H1 (cell line): ENCODE measurements around the gene POLE. TPM values are rescaled to one million over a fixed set of nuclear protein-coding genes. Genes with fewer than 3 reads are reported as not detected.
A peak's percentile ranks its signal among the peaks of the same experiment; 100 is the strongest.

ENCODE experiments used
- CTCF ChIA-PET: fragments of 300-600 bp; sonication (Branson Sonifier 250); formaldehyde crosslinking; loops from one replicate; lab custom pipeline; 2021; ENCODE audit not compliant: partially characterized antibody; lab: Charles Lee
- POLR2A ChIA-PET: fragments of 300-600 bp; sonication (Branson Sonifier 250); formaldehyde crosslinking; loops from one replicate; lab custom pipeline; 2021; ENCODE audit warnings: inconsistent platforms; ENCODE audit not compliant: partially characterized antibody; lab: Charles Lee
- DNase-seq, 2 experiments: peaks; one replicate each; pipeline versions ENCODE4 v3.0.0 to v3.0.0-alpha.2; 2010 to 2022; ENCODE audit warnings: low spot score in 2 of 2, low read depth in 1 of 2, mixed read lengths in 1 of 2
- FAIRE-seq: peaks from 2 replicates; lab custom pipeline; 2011; peaks lifted over from hg19 to GRCh38; lab: Jason Lieb, UNC
- H2AFZ ChIP-seq: 2 replicates; pipeline ENCODE4 v1.8.1; 2012; ENCODE audit warnings: low read length, inconsistent platforms
- H2AK5ac ChIP-seq: 2 replicates; pipeline ENCODE4 v1.6.1; 2013; ENCODE audit warnings: low read depth, low read length
- H2BK120ac ChIP-seq: replicated peaks from 2 replicates; pipeline ENCODE3; 2013; ENCODE audit warnings: low read depth, low read length, inconsistent platforms
- H2BK12ac ChIP-seq: 2 replicates; pipeline ENCODE4 v1.6.1; 2013; ENCODE audit warnings: low read depth, low read length
- H2BK15ac ChIP-seq: 2 replicates; pipeline ENCODE4 v1.6.1; 2013; ENCODE audit warnings: low read length
- H2BK20ac ChIP-seq: 2 replicates; pipeline ENCODE4 v1.6.1; 2013; ENCODE audit warnings: low read length
- H2BK5ac ChIP-seq: 2 replicates; pipeline ENCODE4 v1.6.1; 2013; ENCODE audit warnings: low read depth, low read length
- H3K14ac ChIP-seq: 2 replicates; pipeline ENCODE4 v1.6.1; 2013; ENCODE audit warnings: inconsistent platforms; ENCODE audit not compliant: insufficient read length
- H3K18ac ChIP-seq: 2 replicates; pipeline ENCODE4 v1.6.1; 2013; ENCODE audit warnings: low read length; ENCODE audit errors: extremely low read depth
- H3K23ac ChIP-seq: 2 replicates; pipeline ENCODE4 v1.6.1; 2013; ENCODE audit warnings: inconsistent platforms; ENCODE audit not compliant: insufficient read length
- H3K23me2 ChIP-seq: 2 replicates; pipeline ENCODE4 v1.6.1; 2013; ENCODE audit warnings: low read depth, low read length
- H3K27ac ChIP-seq: 2 replicates; pipeline ENCODE4 v1.6.1; 2011; ENCODE audit warnings: low read depth, low read length, inconsistent platforms
- H3K27me3 ChIP-seq, 4 experiments: replicated peaks in 1 of 4; 1 replicate in 1 of 4; 2 replicates in 3 of 4; pipeline versions ENCODE4 v1.6.1 to v1.8.1; 2011 to 2013; ENCODE audit warnings: low read length in 3 of 4, mild to moderate bottlenecking in 3 of 4, inconsistent platforms in 2 of 4, mixed read lengths in 2 of 4, moderate library complexity in 1 of 4; ENCODE audit not compliant: control insufficient read depth in 3 of 4, insufficient read depth in 3 of 4; ENCODE audit errors: extremely low read depth in 1 of 4
- H3K36me3 ChIP-seq, 4 experiments: 2 replicates each; pipeline versions ENCODE4 v1.6.1 to v1.8.1; 2011 to 2013; ENCODE audit warnings: mild to moderate bottlenecking in 4 of 4, low read length in 3 of 4, moderate library complexity in 2 of 4, control low read depth in 1 of 4, inconsistent platforms in 1 of 4; ENCODE audit not compliant: insufficient read depth in 4 of 4, control insufficient read depth in 2 of 4
- H3K4ac ChIP-seq: replicated peaks from 2 replicates; pipeline ENCODE3; 2013; ENCODE audit warnings: low read length, low read depth, mixed read lengths, inconsistent platforms; ENCODE audit not compliant: insufficient read length
- H3K4me1 ChIP-seq, 4 experiments: replicated peaks in 1 of 4; 1 replicate in 1 of 4; 2 replicates in 3 of 4; pipeline versions ENCODE4 v1.6.1 to v1.8.1; 2011 to 2013; ENCODE audit warnings: low read length in 3 of 4, inconsistent platforms in 2 of 4, mixed read lengths in 1 of 4; ENCODE audit not compliant: insufficient read depth in 4 of 4, control insufficient read depth in 3 of 4
- H3K4me2 ChIP-seq, 2 experiments: 2 replicates each; pipeline versions ENCODE4 v1.6.1 to v1.8.1; 2011 to 2013; ENCODE audit warnings: low read depth in 2 of 2, low read length in 2 of 2, control low read depth in 1 of 2, inconsistent platforms in 1 of 2, mild to moderate bottlenecking in 1 of 2; ENCODE audit not compliant: insufficient read depth in 1 of 2
- H3K4me3 ChIP-seq, 4 experiments: fragments of 200-600, 300-600 bp in 1 of 4; sonication (generic), shearing (Covaris generic), sonication (Bioruptor Twin) in 1 of 4; 2 replicates each; pipeline versions ENCODE4 v1.5.1 to v1.8.1; 2011 to 2016; ENCODE audit warnings: low read length in 4 of 4, low read depth in 3 of 4, control low read depth in 2 of 4, inconsistent platforms in 2 of 4, mild to moderate bottlenecking in 2 of 4, mixed read lengths in 1 of 4, moderate library complexity in 1 of 4; ENCODE audit not compliant: insufficient read depth in 2 of 4; ENCODE audit errors: extremely low read depth in 1 of 4
- H3K56ac ChIP-seq: replicated peaks from 2 replicates; pipeline ENCODE3; 2013; ENCODE audit warnings: low read depth, mild to moderate bottlenecking, mixed read lengths, low read length, inconsistent platforms; ENCODE audit not compliant: insufficient read length
- H3K79me1 ChIP-seq: 2 replicates; pipeline ENCODE4 v1.6.1; 2013; ENCODE audit warnings: low read depth, low read length, control low read depth
- H3K79me2 ChIP-seq, 2 experiments: 2 replicates each; pipeline versions ENCODE4 v1.6.1 to v1.8.1; 2012 to 2013; ENCODE audit warnings: low read length in 2 of 2, mild to moderate bottlenecking in 2 of 2, inconsistent platforms in 1 of 2; ENCODE audit not compliant: insufficient read depth in 2 of 2, control insufficient read depth in 1 of 2
- H3K9ac ChIP-seq, 4 experiments: replicated peaks in 1 of 4; 1 replicate in 1 of 4; 2 replicates in 3 of 4; pipeline versions ENCODE4 v1.6.1 to v1.8.1; 2011 to 2013; ENCODE audit warnings: low read depth in 3 of 4, low read length in 3 of 4, control low read depth in 2 of 4, mild to moderate bottlenecking in 2 of 4, moderate library complexity in 2 of 4, inconsistent platforms in 1 of 4; ENCODE audit errors: extremely low read depth in 1 of 4
- H3K9me3 ChIP-seq, 2 experiments: 2 replicates each; pipeline versions ENCODE4 v1.6.1 to v1.8.1; 2012 to 2013; ENCODE audit warnings: mild to moderate bottlenecking in 2 of 2, moderate library complexity in 2 of 2, control low read depth in 1 of 2, inconsistent platforms in 1 of 2, low read depth in 1 of 2, low read length in 1 of 2, mixed read lengths in 1 of 2; ENCODE audit not compliant: insufficient read depth in 2 of 2
- H4K20me1 ChIP-seq, 2 experiments: replicated peaks in 1 of 2; 2 replicates each; pipeline versions ENCODE3 to v1.8.1; 2011 to 2013; ENCODE audit warnings: inconsistent platforms in 2 of 2, low read length in 2 of 2, mild to moderate bottlenecking in 1 of 2; ENCODE audit not compliant: insufficient read depth in 2 of 2, control insufficient read depth in 1 of 2
- H4K5ac ChIP-seq: 2 replicates; pipeline ENCODE4 v1.6.1; 2013; ENCODE audit warnings: low read length, low read depth, mixed read lengths, inconsistent platforms; ENCODE audit not compliant: insufficient read length
- H4K8ac ChIP-seq: 2 replicates; pipeline ENCODE4 v1.8.0; 2013; ENCODE audit warnings: mild to moderate bottlenecking, moderate library complexity, low read length, inconsistent platforms; ENCODE audit not compliant: insufficient read depth; ENCODE audit errors: extremely low read depth
- H4K91ac ChIP-seq: replicated peaks from 2 replicates; pipeline ENCODE3; 2013; ENCODE audit warnings: low read length, mixed read lengths, inconsistent platforms; ENCODE audit not compliant: insufficient read length
- GABPA ChIP-seq: IDR thresholded peaks from 2 replicates; pipeline ENCODE4 v1.6.1; 2011; ENCODE audit warnings: mild to moderate bottlenecking, low read length, moderate library complexity, borderline replicate concordance; ENCODE audit not compliant: insufficient read depth
- POLR2A ChIP-seq, 2 experiments: IDR thresholded peaks; 1 replicate in 1 of 2; 2 replicates in 1 of 2; pipeline ENCODE4 v1.6.1; 2011; ENCODE audit warnings: low read depth in 2 of 2, low read length in 2 of 2, mild to moderate bottlenecking in 2 of 2; ENCODE audit errors: control extremely low read depth in 1 of 2
- POLR2AphosphoS5 ChIP-seq: IDR thresholded peaks from 2 replicates; pipeline ENCODE4 v1.6.1; 2011; ENCODE audit warnings: low read depth, low read length
- RNF2 ChIP-seq: fragments of 200-900, 300-1000 bp; sonication (generic); IDR thresholded peaks from 2 replicates; pipeline ENCODE4 v1.7.1; 2016; ENCODE audit warnings: borderline replicate concordance, low read depth, mild to moderate bottlenecking, antibody characterized with exemption, low read length; ENCODE audit not compliant: poor library complexity, severe bottlenecking; ENCODE audit errors: missing control alignments
- WGBS, 2 experiments: shearing (Covaris generic) in 1 of 2; methylation state at CpG; one replicate each; pipeline versions ENCODE4 v1.1.6 to v1.1.7; 2013 to 2015; ENCODE audit warnings: low lambda C conversion rate in 2 of 2, mixed read lengths in 2 of 2, inconsistent platforms in 1 of 2, low coverage in 1 of 2, missing lambda C conversion rate in 1 of 2; ENCODE audit not compliant: insufficient replicate concordance in 2 of 2, insufficient coverage in 1 of 2, insufficient read length in 1 of 2; ENCODE audit errors: extremely low coverage in 1 of 2, missing lambda C conversion rate in 1 of 2; 5-methylcytosine and 5-hydroxymethylcytosine counted together
- polyA plus RNA-seq, 7 experiments: library from polyadenylated mRNA; depleted of rRNA in 3 of 7; stranded (reverse) in 5 of 7; unstranded in 2 of 7; fragments of >200 nt in 5 of 7; fragments of 200-250 nt in 2 of 7; gene quantifications; 1 replicate in 5 of 7; 2 replicates in 1 of 7; 4 replicates in 1 of 7; pipeline versions ENCODE4 v1.2.1 to v1.2.3, GENCODE V29; 2011 to 2013; ENCODE audit warnings: missing spikeins in 2 of 7, mixed read lengths in 2 of 7
- total RNA-seq: library from RNA; stranded (reverse); fragmentation: NEBNext Ultra II Directional; extraction: Animal tissue kit (Norgen Biotek cat#: 25700); gene quantifications from 2 replicates; pipeline ENCODE4 v1.2.1, GENCODE V29; 2021

The POLE gene
- total and polyA plus RNA-seq, 2 of the 8 experiments (the other 6 are each of a cell fraction or from before 2014, with no cell fraction given): 59.7 to 115 TPM

DNA sequence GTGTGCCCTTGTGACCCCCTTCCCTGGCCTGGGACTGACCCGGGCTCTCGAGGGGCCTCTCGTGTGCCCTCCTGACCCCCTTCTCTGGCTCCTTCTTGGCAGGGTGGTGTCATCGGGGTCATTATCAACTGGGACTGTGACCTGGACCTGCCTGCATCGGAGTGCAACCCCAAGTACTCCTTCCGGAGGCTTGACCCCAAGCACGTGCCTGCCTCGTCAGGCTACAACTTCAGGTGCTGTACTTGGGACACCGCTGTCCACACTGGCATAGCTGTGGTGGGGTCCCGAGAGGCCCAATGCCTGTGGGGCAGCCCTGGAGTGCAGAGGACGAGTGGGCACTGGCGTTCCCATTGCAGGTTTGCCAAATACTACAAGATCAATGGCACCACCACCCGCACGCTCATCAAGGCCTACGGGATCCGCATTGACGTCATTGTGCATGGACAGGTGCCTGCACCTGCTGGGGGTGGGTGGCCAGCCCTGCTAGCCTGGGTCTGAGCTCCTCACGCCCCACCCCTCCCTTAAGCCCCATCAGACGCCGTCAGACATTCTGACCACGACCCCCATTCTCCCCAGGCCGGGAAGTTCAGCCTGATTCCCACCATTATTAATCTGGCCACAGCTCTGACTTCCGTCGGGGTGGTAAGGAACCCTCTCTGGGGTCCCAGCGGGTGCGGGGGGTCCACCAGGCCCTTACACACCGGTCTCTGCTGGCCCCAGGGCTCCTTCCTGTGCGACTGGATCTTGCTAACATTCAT is 66.1 kb downstream of the POLE start:
- Histone ChIP-seq H2BK12ac (no peak overlapping the region), H4K91ac (no peak overlapping the region), H3K9me3 (peaks cover 2 to 15% of the 10 kb centered on the region in 2 experiments; a peak in 3 of 4 replicates), H2BK5ac (no peak overlapping the region), H2AK5ac (no peak overlapping the region), H4K5ac (no peak overlapping the region), H2BK20ac (no peak overlapping the region), H2AFZ (no peak overlapping the region), H3K36me3 (peaks cover 13 to 26% (median 19%) of the 10 kb centered on the region in 4 experiments; a peak in 7 of 8 replicates), H3K4me2 (no peak overlapping the region), H2BK120ac (no peak overlapping the region), H3K27me3 (peaks cover 20 to 36% (median 28%) of the 10 kb centered on the region in 4 experiments), H3K79me2 (no peaks in the 10 kb centered on the region), H3K23ac (no peak overlapping the region), H3K9ac (no peak overlapping the region), H2BK15ac (no peak overlapping the region), H3K56ac (no peak overlapping the region), H3K14ac (no peak overlapping the region), H3K4me1 (peaks cover 0 to 3% (median 0%) of the 10 kb centered on the region in 4 experiments; a peak in 3 of 7 replicates), H3K4me3 (no peak overlapping the region), H4K8ac (peak overlapping the region; percentile 36; the same call in 1 of the 2 replicates), H3K4ac (no peak overlapping the region), H3K27ac (no peak overlapping the region), H3K23me2 (no peaks in the 10 kb centered on the region; the same call in 1 of the 2 replicates), H4K20me1 (peaks cover 7 to 14% of the 10 kb centered on the region in 2 experiments), H3K18ac (no peak overlapping the region), H3K79me1 (no peaks in the 10 kb centered on the region)
- ChIA-PET POLR2A (interaction anchor here (0.7 to 3.4 kb wide), 8 partner anchors 10 to 148 kb away, joined by 3 to 26 read pairs (median 3); no protein-coding TSS in a partner anchor), CTCF (interaction anchor here (1.0 to 4.6 kb wide), 6 partner anchors 11 to 161 kb away, joined by 3 to 28 read pairs (median 5); no protein-coding TSS in a partner anchor)
- TF ChIP-seq POLR2AphosphoS5 (peak; percentile 50), POLR2A (IDR thresholded peaks at IDR 0.05; ENCODE audit: control extremely low read depth in 1 of 2, low read depth in 2 of 2, low read length in 2 of 2) (peak; percentile 10 to 45; a peak in 1 of 3 replicates), GABPA (0 out of 2 replicates have a peak, but pooled peaks have one; percentile 16), RNF2 (no peak)
- 90% methylated on average over 24 of the region's 28 CpGs; no CpG with 5 or more reads in 1 of the 2 experiments for WGBS, 2 experiments
- no peak for DNase-seq
- FAIRE-seq: no peak
